ENCODE measurements around the gene TRIP6.

Gene TRIP6

GRCh38 chr7:100874300-100874576 is 7.1 kb downstream of the TRIP6 start:
- peak overlapping the region; percentile 56; the same call in 1 of the 2 replicates for H3K4me3 ChIP-seq (ENCODE audit: low read length)
- no peaks in the 10 kb centered on the region for H3K9me3 ChIP-seq (ENCODE audit: control insufficient read depth, insufficient read depth, low read length)
- WGBS (ENCODE audit: insufficient coverage, insufficient read length), result no CpG with 5 or more reads among the region's 8 CpGs
- H3K36me3 ChIP-seq (ENCODE audit: control insufficient read depth, insufficient read depth, low read length), result peaks cover 25% of the 10 kb centered on the region
- H3K4me1 ChIP-seq (ENCODE audit: control insufficient read depth, insufficient read depth, low read length), result no peaks in the 10 kb centered on the region
- no peaks in the 10 kb centered on the region for H3K27me3 ChIP-seq (ENCODE audit: control insufficient read depth, insufficient read depth, low read length)
- no peak overlapping the region for H3K27ac ChIP-seq (ENCODE audit: low read length)
- no peak for DNase-seq (ENCODE audit: low read depth, low spot score)

DNA sequence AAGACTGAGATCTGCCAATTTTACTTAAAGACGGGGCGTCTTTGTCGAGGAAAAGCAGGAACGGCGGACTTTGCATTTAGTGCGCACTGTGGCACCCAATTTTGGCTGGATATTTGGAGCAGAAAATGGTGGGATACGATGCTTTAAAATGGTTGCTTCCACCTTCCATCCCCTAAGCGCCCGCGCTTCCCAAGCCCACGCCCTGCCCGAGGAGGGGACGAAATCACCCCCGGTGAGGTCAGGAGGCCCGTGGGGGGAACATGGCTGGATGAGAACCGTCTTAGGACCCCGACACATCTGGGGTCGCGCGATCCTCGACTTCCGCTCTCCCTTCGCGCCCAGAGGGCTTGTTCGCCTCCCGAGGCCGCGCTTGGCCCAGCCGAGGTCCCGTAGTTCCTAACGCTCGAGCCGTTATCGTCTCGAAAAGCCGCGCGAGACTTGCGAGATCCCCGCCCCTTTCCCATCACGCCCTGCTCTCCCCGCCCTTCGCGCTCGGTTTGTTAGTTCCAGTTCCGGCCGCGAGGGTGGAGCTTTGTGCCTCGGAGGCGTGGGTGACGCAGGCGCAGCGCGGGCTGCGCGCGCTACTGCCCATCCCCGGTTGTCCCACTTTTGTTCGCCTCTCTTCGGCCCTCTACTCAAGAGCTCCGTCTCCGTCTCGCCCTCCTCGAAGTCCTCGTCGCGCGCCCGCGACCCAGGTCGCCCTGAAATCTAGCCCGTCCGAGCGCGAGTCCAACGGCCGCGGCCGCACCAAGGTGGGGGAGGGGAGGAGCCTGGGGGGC is 7.6 kb downstream of the TRIP6 start, which contains the start of gene SRRT:
Gene SRRT (plus strand): TSS at position 527 of the 779 bp plus-strand sequence. CDS start 488 bp downstream, outside the sequence.
- Histone ChIP-seq H3K4me3 (ENCODE audit: low read length) (peak within 1 kb of the TSS; percentile 76), H3K4me1 (ENCODE audit: control insufficient read depth, insufficient read depth, low read length) (no peaks in the 10 kb centered on the region), H3K36me3 (ENCODE audit: control insufficient read depth, insufficient read depth, low read length) (peaks cover 25% of the 10 kb centered on the region), H3K27ac (ENCODE audit: low read length) (no peak within 1 kb of the TSS), H3K9me3 (ENCODE audit: control insufficient read depth, insufficient read depth, low read length) (no peaks in the 10 kb centered on the region), H3K27me3 (ENCODE audit: control insufficient read depth, insufficient read depth, low read length) (no peaks in the 10 kb centered on the region)
- peak; percentile 94 for DNase-seq (ENCODE audit: low read depth, low spot score)
- no CpG with 5 or more reads among the region's 79 CpGs for WGBS (ENCODE audit: insufficient coverage, insufficient read length)

DNA sequence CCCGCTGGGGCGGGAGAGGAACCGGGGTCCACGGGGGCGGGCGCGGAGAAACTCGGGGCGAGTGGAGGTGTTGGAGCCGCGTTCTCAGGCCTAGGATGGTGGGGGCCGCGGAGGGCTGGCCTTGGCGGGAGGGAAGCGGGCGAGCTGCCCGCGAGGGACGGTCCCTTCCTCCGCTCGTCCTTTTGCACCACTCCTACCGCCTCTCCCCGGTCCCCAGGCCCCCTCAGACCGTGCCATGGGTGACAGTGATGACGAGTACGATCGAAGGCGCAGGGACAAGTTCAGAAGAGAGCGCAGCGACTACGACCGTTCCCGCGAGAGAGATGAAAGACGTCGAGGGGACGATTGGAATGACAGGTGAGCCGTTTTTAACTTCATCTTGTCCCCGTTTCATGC is 8.2 kb downstream of the TRIP6 start:
- peaks cover 24% of the 10 kb centered on the region for H3K36me3 ChIP-seq (ENCODE audit: control insufficient read depth, insufficient read depth, low read length)
- H3K9me3 ChIP-seq (ENCODE audit: control insufficient read depth, insufficient read depth, low read length), result no peaks in the 10 kb centered on the region
- H3K4me1 ChIP-seq (ENCODE audit: control insufficient read depth, insufficient read depth, low read length), result 0 out of 2 replicates have a peak, but pooled peaks cover 1% of the 10 kb centered on the region
- H3K4me3 ChIP-seq (ENCODE audit: low read length), result peak overlapping the region; percentile 76
- DNase-seq (ENCODE audit: low read depth, low spot score), result no peak
- WGBS (ENCODE audit: insufficient coverage, insufficient read length), result no CpG with 5 or more reads among the region's 39 CpGs
- no peak overlapping the region for H3K27ac ChIP-seq (ENCODE audit: low read length)
- no peaks in the 10 kb centered on the region for H3K27me3 ChIP-seq (ENCODE audit: control insufficient read depth, insufficient read depth, low read length)

DNA sequence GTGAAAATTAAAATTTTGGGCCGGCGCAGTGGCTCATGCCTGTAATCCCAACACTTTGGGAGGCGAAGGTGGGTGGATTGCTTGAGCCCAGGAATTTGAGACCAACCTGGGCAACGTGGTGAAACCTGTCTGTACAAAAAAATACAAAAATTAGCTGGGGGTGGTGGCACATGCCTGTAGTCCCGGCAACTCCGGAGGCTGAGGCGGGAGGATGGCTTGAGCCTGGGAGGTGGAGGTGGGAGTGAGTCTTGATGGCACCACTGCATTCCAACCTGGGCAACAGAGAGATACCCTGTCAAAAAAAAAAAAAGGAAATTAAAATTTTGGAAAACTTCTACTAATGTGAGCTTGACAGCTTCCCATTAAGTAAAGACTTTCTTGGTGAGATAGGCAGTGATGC is 10.8 kb downstream of the TRIP6 start:
- H3K27ac ChIP-seq (ENCODE audit: low read length), result no peak overlapping the region
- H3K36me3 ChIP-seq (ENCODE audit: control insufficient read depth, insufficient read depth, low read length), result peaks cover 26% of the 10 kb centered on the region
- H3K4me1 ChIP-seq (ENCODE audit: control insufficient read depth, insufficient read depth, low read length), result 0 out of 2 replicates have a peak, but pooled peaks cover 1% of the 10 kb centered on the region
- WGBS (ENCODE audit: insufficient coverage, insufficient read length), result no CpG with 5 or more reads among the region's 7 CpGs
- H3K27me3 ChIP-seq (ENCODE audit: control insufficient read depth, insufficient read depth, low read length), result no peaks in the 10 kb centered on the region
- no peak overlapping the region for H3K4me3 ChIP-seq (ENCODE audit: low read length)
- H3K9me3 ChIP-seq (ENCODE audit: control insufficient read depth, insufficient read depth, low read length), result no peaks in the 10 kb centered on the region
- no peak for DNase-seq (ENCODE audit: low read depth, low spot score)

- H3K4me3 ChIP-seq (ENCODE audit: low read length), result no peak overlapping the region
- no CpG with 5 or more reads among the region's 6 CpGs for WGBS (ENCODE audit: insufficient coverage, insufficient read length)
- H3K27ac ChIP-seq (ENCODE audit: low read length), result no peak overlapping the region
- no peak for DNase-seq (ENCODE audit: low read depth, low spot score)
- no peaks in the 10 kb centered on the region for H3K27me3 ChIP-seq (ENCODE audit: control insufficient read depth, insufficient read depth, low read length)
- H3K36me3 ChIP-seq (ENCODE audit: control insufficient read depth, insufficient read depth, low read length), result peaks cover 26% of the 10 kb centered on the region
- H3K9me3 ChIP-seq (ENCODE audit: control insufficient read depth, insufficient read depth, low read length), result no peaks in the 10 kb centered on the region
- H3K4me1 ChIP-seq (ENCODE audit: control insufficient read depth, insufficient read depth, low read length), result 0 out of 2 replicates have a peak, but pooled peaks cover 1% of the 10 kb centered on the region
These were observed 11.5 kb downstream of the TRIP6 start for GRCh38 chr7:100878685-100879084.

DNA sequence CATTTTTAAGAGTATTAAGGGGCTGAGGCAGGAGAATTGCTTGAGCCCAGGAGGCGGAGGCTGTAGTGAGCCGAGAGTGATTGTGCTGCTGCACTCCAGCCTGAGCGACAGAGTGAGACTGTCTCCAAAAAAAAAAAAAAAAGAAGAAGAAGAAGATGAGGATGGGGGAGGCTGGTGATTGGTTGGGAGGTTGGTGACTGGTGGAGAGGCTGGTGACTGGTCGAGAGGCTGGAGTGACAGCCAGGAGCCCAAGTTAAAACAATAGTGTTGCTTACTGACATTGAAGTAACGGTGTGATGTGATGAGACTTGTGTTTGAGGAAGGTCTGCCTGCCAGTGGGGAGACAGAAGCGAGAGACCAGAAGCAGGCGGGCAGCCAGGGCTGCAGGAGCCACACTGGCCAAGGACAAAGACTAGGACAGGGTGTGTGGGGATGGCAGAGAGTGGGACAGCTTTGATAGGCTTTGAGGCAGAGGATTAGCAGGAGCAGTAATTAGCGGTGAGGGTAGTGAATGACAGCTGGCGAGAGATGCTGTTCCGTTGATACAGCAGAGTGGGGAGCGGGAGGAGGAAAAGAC is 12.6 kb downstream of the TRIP6 start:
- H3K36me3 ChIP-seq (ENCODE audit: control insufficient read depth, insufficient read depth, low read length), result peaks cover 29% of the 10 kb centered on the region
- 0 out of 2 replicates have a peak, but pooled peaks cover 1% of the 10 kb centered on the region for H3K4me1 ChIP-seq (ENCODE audit: control insufficient read depth, insufficient read depth, low read length)
- H3K4me3 ChIP-seq (ENCODE audit: low read length), result no peak overlapping the region
- WGBS (ENCODE audit: insufficient coverage, insufficient read length), result no CpG with 5 or more reads among the region's 11 CpGs
- DNase-seq (ENCODE audit: low read depth, low spot score), result no peak
- H3K27ac ChIP-seq (ENCODE audit: low read length), result no peak overlapping the region
- no peaks in the 10 kb centered on the region for H3K27me3 ChIP-seq (ENCODE audit: control insufficient read depth, insufficient read depth, low read length)
- H3K9me3 ChIP-seq (ENCODE audit: control insufficient read depth, insufficient read depth, low read length), result no peaks in the 10 kb centered on the region

DNA sequence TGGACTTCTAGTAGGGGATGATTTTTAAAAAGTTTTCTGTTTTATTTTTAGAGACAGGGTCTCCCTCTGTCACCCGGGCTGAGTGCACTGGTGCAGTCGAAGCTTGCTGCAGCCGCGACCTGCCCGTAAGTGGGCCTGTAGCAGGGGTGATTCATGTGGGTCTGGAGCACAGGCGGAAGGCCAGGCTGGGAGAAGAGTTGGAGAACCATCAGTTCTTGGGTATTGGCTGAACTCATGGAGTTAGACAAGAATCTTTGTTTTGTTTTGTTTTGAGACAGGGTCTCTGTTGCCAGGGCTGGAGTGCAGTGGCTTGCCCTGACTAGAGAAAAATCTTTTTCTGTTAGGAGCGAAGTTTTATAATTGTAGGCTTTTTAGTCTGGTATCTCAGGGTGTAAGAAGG is 13.5 kb downstream of the TRIP6 start:
- no peak for DNase-seq (ENCODE audit: low read depth, low spot score)
- WGBS (ENCODE audit: insufficient coverage, insufficient read length), result no CpG with 5 or more reads among the region's 7 CpGs
- no peak overlapping the region for H3K4me3 ChIP-seq (ENCODE audit: low read length)
- H3K9me3 ChIP-seq (ENCODE audit: control insufficient read depth, insufficient read depth, low read length), result no peaks in the 10 kb centered on the region
- 0 out of 2 replicates have a peak, but pooled peaks cover 1% of the 10 kb centered on the region for H3K4me1 ChIP-seq (ENCODE audit: control insufficient read depth, insufficient read depth, low read length)
- no peaks in the 10 kb centered on the region for H3K27me3 ChIP-seq (ENCODE audit: control insufficient read depth, insufficient read depth, low read length)
- H3K36me3 ChIP-seq (ENCODE audit: control insufficient read depth, insufficient read depth, low read length), result peaks cover 37% of the 10 kb centered on the region
- no peak overlapping the region for H3K27ac ChIP-seq (ENCODE audit: low read length)

- no CpG with 5 or more reads among the region's 20 CpGs for WGBS (ENCODE audit: insufficient coverage, insufficient read length)
- Histone ChIP-seq H3K27me3 (ENCODE audit: control insufficient read depth, insufficient read depth, low read length) (no peaks in the 10 kb centered on the region), H3K9me3 (ENCODE audit: control insufficient read depth, insufficient read depth, low read length) (no peaks in the 10 kb centered on the region), H3K4me3 (ENCODE audit: low read length) (no peak overlapping the region), H3K27ac (ENCODE audit: low read length) (no peak overlapping the region), H3K36me3 (ENCODE audit: control insufficient read depth, insufficient read depth, low read length) (peaks cover 42% of the 10 kb centered on the region), H3K4me1 (ENCODE audit: control insufficient read depth, insufficient read depth, low read length) (0 out of 2 replicates have a peak, but pooled peaks cover 1% of the 10 kb centered on the region)
- DNase-seq (ENCODE audit: low read depth, low spot score), result no peak
These were observed 13.9 kb downstream of the TRIP6 start for GRCh38 chr7:100881136-100881535.

- no peaks in the 10 kb centered on the region for H3K9me3 ChIP-seq (ENCODE audit: control insufficient read depth, insufficient read depth, low read length)
- H3K27ac ChIP-seq (ENCODE audit: low read length), result no peak overlapping the region
- H3K27me3 ChIP-seq (ENCODE audit: control insufficient read depth, insufficient read depth, low read length), result no peaks in the 10 kb centered on the region
- WGBS (ENCODE audit: insufficient coverage, insufficient read length), result no CpG with 5 or more reads among the region's 9 CpGs
- peaks cover 52% of the 10 kb centered on the region for H3K36me3 ChIP-seq (ENCODE audit: control insufficient read depth, insufficient read depth, low read length)
- no peak overlapping the region for H3K4me3 ChIP-seq (ENCODE audit: low read length)
- H3K4me1 ChIP-seq (ENCODE audit: control insufficient read depth, insufficient read depth, low read length), result 0 out of 2 replicates have a peak, but pooled peaks cover 1% of the 10 kb centered on the region
- no peak for DNase-seq (ENCODE audit: low read depth, low spot score)
These were observed 15.0 kb downstream of the TRIP6 start for GRCh38 chr7:100882201-100882600.

DNA sequence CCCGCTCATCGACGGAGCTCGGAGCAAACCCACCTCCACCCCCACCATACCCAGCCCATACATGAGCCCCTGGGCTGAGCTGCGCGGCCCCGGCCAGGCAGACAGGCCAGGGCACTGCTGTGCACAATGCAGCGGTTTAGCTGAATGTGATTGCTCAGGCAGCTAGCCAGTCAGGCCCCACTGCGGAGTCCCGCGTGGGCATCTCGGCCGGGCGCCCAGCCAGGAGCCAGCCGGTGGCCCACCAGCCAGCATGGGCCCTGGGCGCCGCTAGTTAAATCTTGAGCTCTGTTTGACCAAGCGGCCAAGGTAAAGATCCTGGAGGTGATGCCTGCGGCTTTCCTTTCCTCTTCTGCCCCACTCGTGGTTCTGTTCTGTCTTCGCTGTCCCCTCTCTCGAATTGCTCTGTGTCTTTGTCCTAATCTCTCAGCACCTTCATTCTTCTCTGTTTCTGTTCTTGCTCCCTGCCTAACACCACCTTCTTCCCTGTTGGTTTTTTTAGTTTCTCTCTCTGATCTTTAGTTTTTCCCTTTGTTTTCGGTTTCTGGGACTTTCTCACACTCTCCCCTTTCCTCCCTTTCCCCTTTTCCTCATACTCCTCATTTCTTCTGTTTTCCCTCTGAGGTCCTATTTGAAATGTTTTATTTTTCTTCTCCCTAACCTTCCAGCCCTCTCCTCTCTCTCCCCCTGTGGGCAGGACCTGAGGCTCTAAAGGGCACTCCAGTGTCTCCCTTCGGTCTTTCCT is 15.8 kb downstream of the TRIP6 start:
- no CpG with 5 or more reads among the region's 24 CpGs for WGBS (ENCODE audit: insufficient coverage, insufficient read length)
- no peaks in the 10 kb centered on the region for H3K27me3 ChIP-seq (ENCODE audit: control insufficient read depth, insufficient read depth, low read length)
- no peak for DNase-seq (ENCODE audit: low read depth, low spot score)
- H3K9me3 ChIP-seq (ENCODE audit: control insufficient read depth, insufficient read depth, low read length), result no peaks in the 10 kb centered on the region
- H3K27ac ChIP-seq (ENCODE audit: low read length), result no peak overlapping the region
- peaks cover 3% of the 10 kb centered on the region; the same call in 1 of the 2 replicates for H3K4me1 ChIP-seq (ENCODE audit: control insufficient read depth, insufficient read depth, low read length)
- H3K4me3 ChIP-seq (ENCODE audit: low read length), result no peak overlapping the region
- H3K36me3 ChIP-seq (ENCODE audit: control insufficient read depth, insufficient read depth, low read length), result peaks cover 57% of the 10 kb centered on the region
